Sigmoid colon (tissue), 4 donors: ENCODE measurements around the gene MAOA.

Source experiments
- EP300 ChIP-seq, 4 donors: sonication (generic); formaldehyde crosslinking; IDR thresholded peaks; one replicate each; pipeline ENCODE4 v1.6.1; 2017; ENCODE audit warnings: antibody characterized with exemption in 4 of 4
- POLR2A ChIP-seq, 2 donors: fragments of 450-650 bp; IDR thresholded peaks; one replicate each; pipeline ENCODE4 v1.6.1; 2016; ENCODE audit warnings: antibody characterized with exemption in 2 of 2, mild to moderate bottlenecking in 2 of 2, moderate library complexity in 2 of 2
- POLR2AphosphoS5 ChIP-seq, 4 donors: sonication (generic); formaldehyde crosslinking; IDR thresholded peaks; one replicate each; pipeline ENCODE4 v1.6.1; 2017; ENCODE audit warnings: antibody characterized with exemption in 4 of 4
- TF ChIP-seq, protein P1 (sequence below), 4 experiments: fragments of 450-650 bp in 3 of 4; fragments of 200-600 bp in 1 of 4; IDR thresholded peaks; one replicate each; pipeline ENCODE4 v1.5.1; 2016 to 2019; ENCODE audit warnings: antibody characterized with exemption in 4 of 4, mild to moderate bottlenecking in 3 of 4, moderate library complexity in 2 of 4

DNA sequence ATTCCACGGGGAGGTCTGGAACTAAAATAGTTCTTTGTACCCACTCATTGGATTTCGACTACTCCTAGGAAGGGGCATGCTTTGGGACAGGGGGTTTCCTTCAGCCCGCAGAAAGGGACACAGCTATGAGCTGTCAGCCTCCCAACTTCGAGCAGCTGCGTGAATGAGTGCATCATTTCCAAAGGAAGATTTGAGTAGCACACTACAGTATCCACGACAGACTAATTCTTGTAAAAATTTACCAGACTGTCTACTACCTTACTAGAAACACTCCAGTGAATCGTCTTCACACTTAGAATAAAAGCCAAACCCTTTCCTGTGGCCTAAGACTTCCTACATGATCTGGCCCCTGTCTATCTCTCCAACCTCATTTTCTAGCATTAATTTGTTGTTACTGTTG is 101.9 kb downstream of the MAOA start:
- TF ChIP-seq POLR2A (IDR thresholded peaks at IDR 0.05) (no peak), POLR2AphosphoS5 (IDR thresholded peaks at IDR 0.05) (no peak), EP300 (IDR thresholded peaks at IDR 0.05) (no peak)
- TF ChIP-seq, protein P1, sequence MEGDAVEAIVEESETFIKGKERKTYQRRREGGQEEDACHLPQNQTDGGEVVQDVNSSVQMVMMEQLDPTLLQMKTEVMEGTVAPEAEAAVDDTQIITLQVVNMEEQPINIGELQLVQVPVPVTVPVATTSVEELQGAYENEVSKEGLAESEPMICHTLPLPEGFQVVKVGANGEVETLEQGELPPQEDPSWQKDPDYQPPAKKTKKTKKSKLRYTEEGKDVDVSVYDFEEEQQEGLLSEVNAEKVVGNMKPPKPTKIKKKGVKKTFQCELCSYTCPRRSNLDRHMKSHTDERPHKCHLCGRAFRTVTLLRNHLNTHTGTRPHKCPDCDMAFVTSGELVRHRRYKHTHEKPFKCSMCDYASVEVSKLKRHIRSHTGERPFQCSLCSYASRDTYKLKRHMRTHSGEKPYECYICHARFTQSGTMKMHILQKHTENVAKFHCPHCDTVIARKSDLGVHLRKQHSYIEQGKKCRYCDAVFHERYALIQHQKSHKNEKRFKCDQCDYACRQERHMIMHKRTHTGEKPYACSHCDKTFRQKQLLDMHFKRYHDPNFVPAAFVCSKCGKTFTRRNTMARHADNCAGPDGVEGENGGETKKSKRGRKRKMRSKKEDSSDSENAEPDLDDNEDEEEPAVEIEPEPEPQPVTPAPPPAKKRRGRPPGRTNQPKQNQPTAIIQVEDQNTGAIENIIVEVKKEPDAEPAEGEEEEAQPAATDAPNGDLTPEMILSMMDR (IDR thresholded peaks at IDR 0.05): no peak
